GM19025 (cell line): ENCODE measurements around the gene NDUFA1.
"Not testable (repeated sequence)": the region's sequence is repeated elsewhere in the genome, so short reads cannot be mapped to it uniquely, and the experiment has no call there.

Experiments used
- ATAC-seq: cut with Tn5 transposase; IDR thresholded peaks from one replicate; pipeline ENCODE4 v1.9.1; 2021; ENCODE audit warnings: mild to moderate bottlenecking, low read depth, moderate library complexity; ENCODE audit not compliant: unreplicated experiment

NDUFA1 gene

DNA sequence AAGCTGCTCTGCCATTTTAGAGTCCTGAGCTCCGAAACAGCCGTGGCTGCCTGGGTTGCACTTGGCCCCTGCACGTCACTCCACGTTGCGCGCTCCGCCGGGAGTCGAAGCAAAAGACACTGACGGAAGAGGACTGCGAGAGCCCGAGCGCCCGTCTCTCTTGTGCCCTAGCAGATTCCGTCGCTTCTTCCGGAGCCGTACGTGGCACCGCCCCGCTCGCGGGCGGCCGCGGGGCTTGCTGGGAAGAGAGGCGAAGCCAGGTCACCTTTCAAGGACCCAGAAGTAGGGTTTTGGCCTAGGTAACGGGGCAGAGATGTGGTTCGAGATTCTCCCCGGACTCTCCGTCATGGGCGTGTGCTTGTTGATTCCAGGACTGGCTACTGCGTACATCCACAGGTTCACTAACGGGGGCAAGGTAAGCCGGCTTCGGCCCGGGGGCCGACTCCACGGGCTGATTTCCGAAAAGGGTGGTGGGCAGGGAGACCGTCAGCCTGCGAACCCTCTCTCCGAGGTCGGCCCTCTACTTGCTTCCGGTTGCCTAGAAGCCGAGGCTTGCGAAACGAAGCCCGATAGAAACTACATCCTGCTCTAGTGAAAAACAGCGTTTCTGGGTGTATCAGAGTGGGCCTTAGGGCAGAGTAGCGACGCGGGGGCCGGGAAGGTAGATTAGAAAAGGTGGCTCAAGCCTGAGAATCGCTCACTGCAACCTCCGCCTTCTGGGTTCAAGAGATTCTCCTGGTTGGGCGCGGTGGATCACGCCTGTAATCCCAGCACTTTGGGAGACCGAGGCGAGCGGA is at the start of gene NDUFA1, which contains the start of gene RNF113A:
Gene NDUFA1, plus strand, starts transcription at position 234 of the 797 bp plus-strand sequence. Its CDS starts 80 bp downstream, at position 314.
Gene RNF113A, minus strand, starts transcription at position 135 of the 797 bp plus-strand sequence. Its CDS starts 120 bp downstream, at position 15.
- peak; percentile 91 for ATAC-seq

DNA sequence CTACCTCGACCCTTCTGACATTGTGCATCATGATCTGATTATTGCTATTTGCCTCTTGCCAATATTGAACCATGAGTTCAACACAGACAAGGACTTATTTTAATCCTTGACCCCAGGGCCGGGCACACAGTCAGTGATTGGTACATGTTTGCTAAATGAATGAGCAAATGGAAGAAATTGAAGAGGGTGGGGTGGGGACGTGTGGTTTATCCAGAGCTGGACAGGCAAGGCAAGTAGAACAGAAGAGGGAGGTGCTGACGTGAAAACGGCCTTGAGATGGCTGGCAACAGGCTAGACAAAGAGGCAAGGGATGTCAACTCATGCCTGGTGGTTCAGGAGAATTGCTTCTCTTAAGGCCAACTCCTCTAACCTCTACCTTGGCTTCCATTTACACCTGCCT is 47.4 kb upstream of the NDUFA1 start:
- ATAC-seq = not testable (repeated sequence)

DNA sequence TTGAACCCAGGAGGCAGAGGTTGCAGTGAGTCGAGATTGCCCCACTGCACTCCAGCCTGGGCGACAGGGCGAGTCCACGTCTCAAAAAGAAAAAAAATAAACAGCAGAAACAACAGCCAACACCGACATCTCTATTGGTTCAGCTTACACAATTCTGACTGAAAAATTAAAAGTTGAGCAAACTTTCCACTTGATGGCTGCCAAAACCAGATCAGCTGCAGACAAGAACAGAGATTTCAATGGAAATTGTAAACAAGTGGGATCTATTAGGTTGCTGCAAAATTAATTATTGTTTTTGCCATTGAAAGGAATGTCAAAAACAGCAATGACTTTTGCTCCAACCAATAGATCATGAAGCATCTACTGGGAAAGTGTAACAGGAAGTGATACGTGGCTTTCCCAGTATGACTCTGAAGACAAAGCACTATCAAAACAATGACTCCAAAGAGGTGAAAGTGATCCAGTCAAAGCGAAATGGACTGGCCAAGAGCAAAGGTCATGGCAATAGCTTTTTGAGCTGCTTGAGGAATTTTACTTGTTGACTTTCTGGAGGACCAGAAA is 45.2 kb upstream of the NDUFA1 start:
- no peak for ATAC-seq

DNA sequence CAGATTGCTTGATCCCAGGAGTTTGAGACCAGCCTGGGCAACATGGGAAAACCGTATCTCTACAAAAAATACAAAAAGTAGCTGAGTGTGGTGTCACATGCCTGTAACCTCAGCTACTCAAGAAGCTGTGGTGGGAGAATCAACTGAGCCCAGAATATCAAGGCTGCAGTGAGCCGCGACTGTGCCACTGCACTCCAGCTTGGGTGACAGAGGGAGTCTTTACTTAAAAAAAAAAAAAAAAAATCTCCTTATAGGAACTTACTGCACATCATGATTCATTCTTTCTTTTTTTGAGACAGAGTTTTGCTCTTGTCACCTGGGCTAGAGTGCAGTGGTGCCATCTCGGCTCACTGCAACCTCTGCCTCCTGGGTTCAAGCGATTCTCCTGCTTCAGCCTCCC is 43.2 kb upstream of the NDUFA1 start:
- no peak for ATAC-seq

DNA sequence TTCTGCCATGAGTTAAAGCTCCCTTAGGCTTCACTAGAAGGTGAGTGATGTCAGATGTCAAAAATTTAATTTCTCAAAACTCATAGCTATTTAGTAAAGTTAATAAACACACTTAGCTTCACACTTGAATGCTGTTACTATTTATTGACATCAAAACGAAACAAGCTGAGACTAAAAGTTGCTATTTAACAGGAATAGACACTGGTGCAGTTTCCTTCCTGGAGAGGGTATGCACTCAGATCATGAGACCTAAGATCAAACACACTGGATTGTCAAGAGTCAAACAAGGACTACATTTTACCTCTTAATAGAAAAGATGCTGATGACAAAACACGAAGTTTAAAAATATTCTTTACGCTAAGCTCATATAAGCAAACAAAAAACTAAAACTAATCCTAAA is 37.7 kb upstream of the NDUFA1 start:
- ATAC-seq = no peak

DNA sequence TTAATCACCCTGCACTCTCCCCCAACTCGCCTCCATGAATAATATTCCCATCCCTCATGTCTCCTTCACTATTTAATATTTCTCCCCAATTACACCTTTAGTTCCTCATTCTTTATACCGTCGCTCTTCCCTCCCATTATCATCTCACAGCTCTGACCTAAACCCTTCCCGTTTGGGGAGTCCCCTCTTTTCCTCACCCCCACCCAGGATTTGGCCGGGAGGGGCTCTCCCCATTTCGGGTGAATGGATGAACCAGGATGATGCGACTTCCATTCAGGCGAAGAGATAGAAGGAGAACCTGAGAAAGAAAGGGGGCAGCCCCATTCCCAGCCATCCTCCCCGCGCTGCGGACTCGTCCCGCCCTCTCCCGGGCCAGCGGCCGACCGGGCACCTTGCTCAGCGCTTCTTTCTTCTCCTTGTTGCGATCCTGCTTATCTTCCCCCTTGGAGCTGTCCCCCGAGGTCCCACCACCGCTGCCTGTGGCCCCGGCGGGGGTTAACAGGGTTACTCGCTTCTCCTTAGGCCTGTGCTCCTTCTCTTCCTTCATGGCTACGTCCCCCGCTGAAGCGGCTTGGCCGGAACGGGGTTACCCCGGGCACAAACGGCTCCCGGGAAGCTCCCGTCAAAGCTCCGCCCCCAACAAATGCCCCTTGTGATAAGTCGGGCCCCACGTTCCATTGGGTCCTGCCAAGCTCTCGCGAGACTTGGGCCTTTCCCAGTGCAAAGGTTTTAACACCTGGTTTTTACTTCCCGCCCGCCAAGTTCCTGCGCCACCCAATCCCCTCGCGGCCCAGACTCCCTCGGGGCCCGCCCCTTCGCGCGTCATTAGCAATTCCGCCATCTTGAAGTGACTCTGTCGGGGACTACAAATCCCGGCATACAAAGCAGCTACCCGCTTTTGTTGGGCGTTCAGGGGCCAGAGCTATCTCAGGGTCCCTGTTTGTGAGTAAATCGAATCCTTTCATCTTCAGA is 19.0 kb upstream of the NDUFA1 start, which contains the start of gene UPF3B:
Gene UPF3B, minus strand, starts transcription at position 582 of the 972 bp plus-strand sequence. Its CDS starts 35 bp downstream, at position 547.
- peak; percentile 95 for ATAC-seq

DNA sequence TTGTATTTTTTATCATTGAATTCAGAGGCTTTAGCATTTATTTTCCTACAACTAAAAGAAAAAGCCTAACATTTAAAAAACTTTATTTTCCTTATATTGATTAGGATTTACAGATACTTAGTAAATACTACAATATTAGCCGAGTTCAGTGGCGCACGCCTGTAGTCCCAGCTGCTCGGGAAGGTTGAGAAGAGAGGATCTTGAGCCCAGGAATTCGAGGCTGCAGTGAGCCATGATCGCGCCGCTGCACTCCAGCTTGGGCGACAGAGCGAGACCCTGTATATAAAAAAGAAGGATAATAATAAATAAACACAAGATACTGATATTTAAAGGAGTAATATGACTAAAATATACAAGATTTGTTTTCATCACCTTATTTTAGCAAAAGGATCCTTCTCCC is 18.2 kb upstream of the NDUFA1 start:
- ATAC-seq = no peak

DNA sequence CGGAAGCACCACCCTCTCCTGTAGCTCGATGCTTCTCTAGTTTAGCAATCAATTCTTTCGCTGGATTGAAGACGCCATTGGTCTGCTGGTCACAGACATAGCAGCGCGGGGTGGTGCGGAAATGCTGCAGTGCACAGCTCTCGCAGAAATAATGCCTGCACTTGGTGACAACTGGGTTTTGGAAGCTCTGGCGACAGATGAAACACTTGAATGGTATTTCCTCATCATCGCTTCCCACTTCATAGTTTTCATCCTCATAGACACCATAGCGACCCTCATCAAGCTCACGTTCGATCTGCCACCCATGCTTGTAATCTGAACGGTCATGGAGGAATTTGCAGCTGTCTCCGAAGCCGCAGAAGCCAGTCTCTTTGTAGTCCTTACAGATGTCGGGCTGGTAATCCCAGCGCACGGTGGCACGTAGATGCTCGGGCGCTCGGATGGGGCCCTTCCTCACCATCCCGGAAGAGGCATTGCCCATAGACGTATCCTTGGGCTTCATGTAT is 953 bp upstream of the NDUFA1 start:
- peak; percentile 9 for ATAC-seq

DNA sequence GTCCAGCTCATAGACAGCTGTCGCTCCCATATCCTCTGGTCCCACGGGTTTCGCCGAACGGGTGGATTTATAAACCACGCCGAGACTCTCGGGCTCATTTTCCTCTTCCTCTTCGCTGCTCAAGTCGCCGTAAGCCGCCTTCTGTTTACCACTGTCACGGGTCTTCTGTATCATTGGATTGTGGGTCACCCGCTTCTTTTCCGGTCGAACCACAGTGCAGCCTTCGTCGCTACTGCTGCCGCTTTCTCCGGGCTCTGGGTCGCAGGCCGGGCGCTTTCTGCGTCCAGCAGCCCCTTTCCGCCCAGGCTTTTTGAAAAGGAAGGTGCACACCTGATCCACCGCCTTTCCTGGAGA is 410 bp upstream of the NDUFA1 start:
- peak; percentile 40 for ATAC-seq

DNA sequence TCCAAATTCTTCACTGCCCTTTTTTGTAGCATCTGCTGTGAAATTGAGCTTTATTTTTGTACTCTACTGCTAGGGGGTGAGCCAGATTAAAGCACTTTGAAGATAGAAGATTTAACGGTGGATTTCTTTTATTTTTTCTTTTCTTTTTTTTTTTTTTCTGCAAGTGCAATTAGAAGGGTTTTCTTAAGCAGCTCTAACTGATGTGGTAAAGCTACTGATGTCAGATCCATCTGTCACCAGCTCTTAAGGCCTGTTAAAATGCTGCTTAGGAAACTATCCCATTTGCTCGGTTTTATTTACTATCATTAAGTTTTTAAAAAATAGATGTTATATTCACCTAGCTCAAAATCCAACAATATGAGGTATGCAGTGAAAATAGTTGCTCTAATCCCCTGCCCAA is 7.1 kb downstream of the NDUFA1 start:
- ATAC-seq = no peak

DNA sequence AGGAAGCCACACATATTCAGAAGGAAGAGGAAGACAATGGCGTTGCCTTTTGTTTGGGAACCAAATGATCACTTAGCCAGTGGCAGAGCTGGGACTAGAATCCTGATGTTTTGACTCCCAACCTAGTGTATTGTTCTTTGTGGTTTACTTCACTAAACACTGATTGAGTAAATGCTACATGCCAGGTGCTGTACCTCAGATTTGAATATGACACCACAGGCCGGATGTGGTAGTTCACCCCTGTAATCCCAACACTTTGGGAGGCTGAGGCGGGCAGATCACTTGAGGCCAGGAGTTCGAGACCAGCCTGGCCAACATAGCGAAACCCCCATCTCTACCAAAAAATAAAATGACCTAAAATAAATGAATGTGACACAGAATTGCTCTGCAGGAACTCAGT is 8.4 kb downstream of the NDUFA1 start:
- no peak for ATAC-seq

DNA sequence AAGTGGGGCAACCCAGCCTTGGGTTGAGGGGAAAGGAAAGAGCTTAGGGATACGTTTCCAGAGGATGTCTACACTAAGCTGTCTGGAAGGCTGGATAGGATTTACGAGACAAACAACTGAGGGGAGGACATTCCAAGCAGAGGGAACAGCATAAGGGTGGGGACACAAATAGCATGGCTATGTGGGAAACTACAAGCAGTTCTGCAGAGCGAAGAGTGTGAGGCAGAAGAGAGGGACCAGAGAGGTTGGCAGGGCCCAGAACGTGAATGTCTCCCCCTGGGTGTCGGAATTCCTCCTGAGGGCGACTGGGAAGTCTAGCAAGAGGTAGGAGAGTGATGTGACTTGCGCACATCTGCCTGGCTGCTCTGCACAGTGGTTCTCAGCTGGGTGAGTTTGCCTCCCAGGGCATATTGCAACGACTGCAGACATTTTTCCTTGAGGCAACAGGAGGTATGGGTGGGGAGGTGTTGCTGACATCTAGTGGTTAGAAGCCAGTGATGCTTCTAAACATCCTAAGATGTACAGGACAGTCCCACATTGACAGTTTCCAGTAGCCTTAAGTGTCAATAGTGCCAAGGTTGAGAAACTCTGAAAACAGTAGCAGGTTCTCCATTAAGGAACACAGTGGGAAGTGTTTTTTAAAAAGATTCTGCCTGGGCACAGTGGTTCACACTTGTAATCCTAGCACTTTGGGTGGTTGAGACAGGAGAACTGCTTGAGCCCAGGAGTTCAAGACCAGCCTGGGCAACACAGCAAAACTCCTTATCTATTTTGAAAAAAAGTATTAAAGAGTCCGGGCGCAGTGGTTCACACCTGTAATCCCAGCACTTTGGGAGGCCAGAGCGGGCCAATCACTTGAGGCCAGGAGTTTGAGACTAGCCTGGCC is 9.2 kb downstream of the NDUFA1 start:
- ATAC-seq = peak; percentile 92

DNA sequence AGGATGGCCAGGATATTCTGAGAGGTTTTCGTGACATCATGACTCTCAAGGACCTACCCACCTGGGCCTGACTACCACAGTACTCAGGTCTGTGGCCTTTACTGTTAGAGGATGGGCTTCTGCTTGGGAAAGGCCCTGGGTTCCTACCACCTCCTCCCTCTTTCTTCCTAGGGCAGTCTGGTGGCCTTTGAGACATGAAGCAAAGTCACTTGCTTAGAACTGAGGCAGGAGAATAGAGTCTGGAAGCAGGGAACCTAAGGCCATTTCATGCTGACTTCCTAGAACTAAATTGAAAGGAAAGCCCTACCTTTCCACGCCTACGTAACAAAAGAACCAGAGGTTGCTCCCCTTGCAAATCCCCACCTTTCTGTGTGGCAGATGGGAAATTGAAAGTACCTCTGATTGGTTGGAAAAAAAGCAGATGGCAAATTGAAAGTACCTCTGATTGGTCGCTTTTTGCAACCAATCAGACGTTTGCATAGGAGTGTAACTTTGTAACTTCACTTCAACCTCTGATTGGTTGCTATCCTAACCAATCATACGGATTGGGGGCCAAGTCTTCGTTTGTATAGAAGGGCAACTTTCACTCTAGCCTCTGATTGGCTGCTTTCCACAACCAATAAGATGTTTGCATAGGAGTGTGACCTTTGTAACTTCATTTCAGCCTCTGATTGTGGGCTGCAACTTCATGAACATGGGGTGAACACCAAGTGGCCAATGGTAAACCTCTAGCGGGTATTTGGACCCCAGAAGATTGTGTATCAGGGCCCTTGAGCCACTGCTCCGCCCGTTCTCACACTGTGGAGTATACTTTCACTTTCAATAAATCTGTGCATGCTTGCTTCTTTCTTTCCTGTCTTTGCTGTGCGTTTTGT is 14.2 kb downstream of the NDUFA1 start:
- ATAC-seq = no peak

DNA sequence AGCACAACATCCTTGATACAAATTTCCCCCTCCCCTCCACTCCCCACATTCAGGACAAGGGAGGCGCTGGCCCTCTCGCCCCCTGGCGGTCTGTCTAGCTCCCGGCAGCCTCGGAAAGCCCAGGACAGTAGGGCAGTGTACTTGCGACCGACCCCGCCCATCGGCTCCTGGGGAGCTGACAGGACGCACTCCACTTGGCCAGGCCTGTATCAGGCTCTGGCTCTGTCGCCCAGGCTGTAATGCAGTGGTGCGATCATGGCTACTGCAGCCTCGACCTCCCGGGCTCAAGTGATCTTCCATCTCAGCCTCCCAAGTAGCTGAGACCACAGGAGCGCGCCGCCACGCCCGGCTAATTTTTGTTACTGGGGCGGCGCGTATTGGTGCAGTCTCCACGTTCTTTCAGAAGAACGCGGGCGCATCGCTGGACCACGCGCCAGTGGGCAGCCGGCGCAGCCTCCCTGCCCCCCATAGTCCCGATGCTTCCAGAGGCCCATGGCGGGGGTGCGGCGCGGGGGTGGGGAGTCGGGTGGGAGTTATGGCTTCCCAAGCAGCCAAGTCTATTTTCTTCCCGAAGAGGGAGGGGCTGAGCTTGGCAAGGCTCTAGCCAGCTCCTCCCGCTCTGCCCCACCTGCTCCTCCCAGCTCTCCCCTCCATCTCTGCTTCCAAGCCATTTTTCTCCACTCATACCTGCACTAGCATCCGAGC is 16.2 kb downstream of the NDUFA1 start:
- peak; percentile 80 for ATAC-seq

DNA sequence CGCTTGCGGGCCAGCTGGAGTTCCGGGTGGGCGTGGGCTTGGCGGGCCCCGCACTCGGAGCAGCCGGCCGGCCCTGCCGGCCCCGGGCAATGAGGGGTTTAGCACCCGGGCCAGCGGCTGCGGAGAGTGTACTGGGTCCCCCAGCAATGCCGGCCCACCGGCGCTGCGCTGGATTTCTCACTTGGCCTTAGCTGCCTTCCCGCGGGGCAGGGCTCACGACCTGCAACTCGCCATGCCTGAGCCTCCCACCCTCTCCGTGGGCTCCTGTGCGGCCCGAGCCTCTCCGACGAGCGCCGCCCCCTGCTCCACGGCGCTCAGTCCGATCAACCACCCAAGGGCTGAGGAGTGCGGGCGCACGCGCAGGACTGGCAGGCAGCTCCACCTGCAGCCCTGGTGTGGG is 19.0 kb downstream of the NDUFA1 start:
- ATAC-seq = not testable (repeated sequence)

DNA sequence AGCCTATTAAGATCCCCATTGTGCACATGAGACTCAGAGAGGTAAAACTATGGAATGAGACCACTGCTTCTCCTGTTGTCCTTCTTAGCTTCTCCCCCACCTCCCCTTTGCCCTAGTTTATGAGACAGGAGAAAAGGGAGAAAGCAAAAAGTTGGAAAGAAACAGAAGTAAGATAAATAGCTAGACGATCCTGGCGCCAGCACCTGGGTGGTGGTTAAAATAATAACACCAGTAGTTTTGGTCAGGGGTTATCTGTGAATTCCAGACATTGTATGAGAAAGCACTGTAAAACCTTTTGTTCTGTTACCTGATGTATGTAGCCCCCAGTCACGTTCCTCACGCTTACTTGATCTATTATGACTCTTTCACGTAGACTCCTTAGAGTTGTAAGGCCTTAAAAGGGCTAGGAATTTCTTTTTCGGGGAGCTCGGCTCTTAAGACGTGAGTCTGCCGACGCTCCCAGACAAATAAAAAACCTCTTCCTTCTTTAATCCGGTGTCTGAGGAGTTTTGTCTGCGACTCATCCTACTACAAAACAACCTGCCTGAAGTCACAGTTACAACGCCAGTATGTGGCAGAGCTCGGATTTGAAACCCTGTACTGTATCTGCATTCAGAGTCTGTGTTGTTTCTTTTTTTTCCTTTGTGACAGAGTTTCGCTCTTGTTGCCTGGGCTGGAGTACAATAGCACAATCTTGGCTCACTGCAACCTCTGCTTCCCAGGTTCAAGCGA is 20.5 kb downstream of the NDUFA1 start:
- ATAC-seq = not testable (repeated sequence)

DNA sequence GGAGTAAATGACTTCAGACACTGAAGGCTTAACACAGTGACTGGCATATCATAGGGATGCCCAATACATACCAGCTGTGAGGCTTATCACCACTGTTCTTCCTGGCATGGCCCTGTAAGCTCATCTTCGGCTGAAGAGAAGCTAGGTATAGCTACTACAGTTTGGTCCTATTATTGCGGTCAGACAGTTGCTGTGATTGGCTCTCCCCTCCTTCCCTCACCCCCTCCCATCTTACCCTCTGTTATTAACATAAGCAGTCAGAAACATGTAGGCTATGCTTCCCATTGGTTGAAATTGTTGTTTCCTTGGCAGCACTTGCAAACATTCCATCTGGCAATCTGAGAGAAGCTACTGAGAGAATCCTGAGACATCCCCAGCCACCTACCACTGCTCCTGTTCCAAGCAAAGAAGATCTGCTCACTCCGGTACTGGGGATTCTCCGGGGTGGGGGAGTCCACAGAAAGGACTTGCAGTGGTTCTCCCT is 24.3 kb downstream of the NDUFA1 start, which contains the start of gene AKAP14:
Gene AKAP14, plus strand, starts transcription at position 51 of the 484 bp plus-strand sequence. CDS start 7,331 bp downstream, outside the sequence.
- ATAC-seq = no peak
